Measurements from ENCODE around the gene NUP98. TPM values are rescaled to one million over a fixed set of nuclear protein-coding genes. Genes with fewer than 3 reads are reported as not detected.

Gene NUP98
- total and polyA plus RNA-seq, 2 of the 13 experiments (the other 11 are each of a cell fraction or from before 2014, with no cell fraction given), result 76.6 to 85.3 TPM

GRCh38 chr11:3797329-3798090 lies at the start of gene NUP98 (continued):
- TF ChIP-seq, protein P1, sequence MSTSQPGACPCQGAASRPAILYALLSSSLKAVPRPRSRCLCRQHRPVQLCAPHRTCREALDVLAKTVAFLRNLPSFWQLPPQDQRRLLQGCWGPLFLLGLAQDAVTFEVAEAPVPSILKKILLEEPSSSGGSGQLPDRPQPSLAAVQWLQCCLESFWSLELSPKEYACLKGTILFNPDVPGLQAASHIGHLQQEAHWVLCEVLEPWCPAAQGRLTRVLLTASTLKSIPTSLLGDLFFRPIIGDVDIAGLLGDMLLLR (CRISPR knock-in tag; IDR thresholded peaks at IDR 0.05), result peak; percentile 85
- TF ChIP-seq RFXAP (CRISPR knock-in tag; IDR thresholded peaks at IDR 0.05; ENCODE audit: borderline replicate concordance) (peak; percentile 85), KLF6 (CRISPR knock-in tag; IDR thresholded peaks at IDR 0.05) (peak; percentile 41; the same call in 1 of the 2 replicates), ZNF704 (CRISPR knock-in tag; IDR thresholded peaks at IDR 0.05; ENCODE audit: borderline replicate concordance) (peak; percentile 94), ARID4A (CRISPR knock-in tag; IDR thresholded peaks at IDR 0.05; ENCODE audit: borderline replicate concordance) (peak; percentile 98), BORCS8-MEF2B (CRISPR knock-in tag; IDR thresholded peaks at IDR 0.05) (peak; percentile 73), AKAP8 (CRISPR knock-in tag; IDR thresholded peaks at IDR 0.05) (no peak), KDM5A (IDR thresholded peaks at IDR 0.05; ENCODE audit: borderline replicate concordance, low read length) (peak; percentile 60; the same call in 1 of the 2 replicates)
- TF ChIP-seq, protein P2, sequence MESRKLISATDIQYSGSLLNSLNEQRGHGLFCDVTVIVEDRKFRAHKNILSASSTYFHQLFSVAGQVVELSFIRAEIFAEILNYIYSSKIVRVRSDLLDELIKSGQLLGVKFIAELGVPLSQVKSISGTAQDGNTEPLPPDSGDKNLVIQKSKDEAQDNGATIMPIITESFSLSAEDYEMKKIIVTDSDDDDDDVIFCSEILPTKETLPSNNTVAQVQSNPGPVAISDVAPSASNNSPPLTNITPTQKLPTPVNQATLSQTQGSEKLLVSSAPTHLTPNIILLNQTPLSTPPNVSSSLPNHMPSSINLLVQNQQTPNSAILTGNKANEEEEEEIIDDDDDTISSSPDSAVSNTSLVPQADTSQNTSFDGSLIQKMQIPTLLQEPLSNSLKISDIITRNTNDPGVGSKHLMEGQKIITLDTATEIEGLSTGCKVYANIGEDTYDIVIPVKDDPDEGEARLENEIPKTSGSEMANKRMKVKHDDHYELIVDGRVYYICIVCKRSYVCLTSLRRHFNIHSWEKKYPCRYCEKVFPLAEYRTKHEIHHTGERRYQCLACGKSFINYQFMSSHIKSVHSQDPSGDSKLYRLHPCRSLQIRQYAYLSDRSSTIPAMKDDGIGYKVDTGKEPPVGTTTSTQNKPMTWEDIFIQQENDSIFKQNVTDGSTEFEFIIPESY (CRISPR knock-in tag; IDR thresholded peaks at IDR 0.05), result no peak; the same call in 1 of the 2 replicates
- TF ChIP-seq, protein P3, sequence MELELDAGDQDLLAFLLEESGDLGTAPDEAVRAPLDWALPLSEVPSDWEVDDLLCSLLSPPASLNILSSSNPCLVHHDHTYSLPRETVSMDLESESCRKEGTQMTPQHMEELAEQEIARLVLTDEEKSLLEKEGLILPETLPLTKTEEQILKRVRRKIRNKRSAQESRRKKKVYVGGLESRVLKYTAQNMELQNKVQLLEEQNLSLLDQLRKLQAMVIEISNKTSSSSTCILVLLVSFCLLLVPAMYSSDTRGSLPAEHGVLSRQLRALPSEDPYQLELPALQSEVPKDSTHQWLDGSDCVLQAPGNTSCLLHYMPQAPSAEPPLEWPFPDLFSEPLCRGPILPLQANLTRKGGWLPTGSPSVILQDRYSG (CRISPR knock-in tag; IDR thresholded peaks at IDR 0.05), result peak; percentile 39; the same call in 1 of the 2 replicates
- TF ChIP-seq, protein P4, sequence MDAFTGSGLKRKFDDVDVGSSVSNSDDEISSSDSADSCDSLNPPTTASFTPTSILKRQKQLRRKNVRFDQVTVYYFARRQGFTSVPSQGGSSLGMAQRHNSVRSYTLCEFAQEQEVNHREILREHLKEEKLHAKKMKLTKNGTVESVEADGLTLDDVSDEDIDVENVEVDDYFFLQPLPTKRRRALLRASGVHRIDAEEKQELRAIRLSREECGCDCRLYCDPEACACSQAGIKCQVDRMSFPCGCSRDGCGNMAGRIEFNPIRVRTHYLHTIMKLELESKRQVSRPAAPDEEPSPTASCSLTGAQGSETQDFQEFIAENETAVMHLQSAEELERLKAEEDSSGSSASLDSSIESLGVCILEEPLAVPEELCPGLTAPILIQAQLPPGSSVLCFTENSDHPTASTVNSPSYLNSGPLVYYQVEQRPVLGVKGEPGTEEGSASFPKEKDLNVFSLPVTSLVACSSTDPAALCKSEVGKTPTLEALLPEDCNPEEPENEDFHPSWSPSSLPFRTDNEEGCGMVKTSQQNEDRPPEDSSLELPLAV (CRISPR knock-in tag; conservative IDR thresholded peaks at IDR 0.05; ENCODE audit: low read depth), result 0 out of 2 replicates have a peak, but pooled peaks have one; percentile 20
- TF ChIP-seq, protein P5, sequence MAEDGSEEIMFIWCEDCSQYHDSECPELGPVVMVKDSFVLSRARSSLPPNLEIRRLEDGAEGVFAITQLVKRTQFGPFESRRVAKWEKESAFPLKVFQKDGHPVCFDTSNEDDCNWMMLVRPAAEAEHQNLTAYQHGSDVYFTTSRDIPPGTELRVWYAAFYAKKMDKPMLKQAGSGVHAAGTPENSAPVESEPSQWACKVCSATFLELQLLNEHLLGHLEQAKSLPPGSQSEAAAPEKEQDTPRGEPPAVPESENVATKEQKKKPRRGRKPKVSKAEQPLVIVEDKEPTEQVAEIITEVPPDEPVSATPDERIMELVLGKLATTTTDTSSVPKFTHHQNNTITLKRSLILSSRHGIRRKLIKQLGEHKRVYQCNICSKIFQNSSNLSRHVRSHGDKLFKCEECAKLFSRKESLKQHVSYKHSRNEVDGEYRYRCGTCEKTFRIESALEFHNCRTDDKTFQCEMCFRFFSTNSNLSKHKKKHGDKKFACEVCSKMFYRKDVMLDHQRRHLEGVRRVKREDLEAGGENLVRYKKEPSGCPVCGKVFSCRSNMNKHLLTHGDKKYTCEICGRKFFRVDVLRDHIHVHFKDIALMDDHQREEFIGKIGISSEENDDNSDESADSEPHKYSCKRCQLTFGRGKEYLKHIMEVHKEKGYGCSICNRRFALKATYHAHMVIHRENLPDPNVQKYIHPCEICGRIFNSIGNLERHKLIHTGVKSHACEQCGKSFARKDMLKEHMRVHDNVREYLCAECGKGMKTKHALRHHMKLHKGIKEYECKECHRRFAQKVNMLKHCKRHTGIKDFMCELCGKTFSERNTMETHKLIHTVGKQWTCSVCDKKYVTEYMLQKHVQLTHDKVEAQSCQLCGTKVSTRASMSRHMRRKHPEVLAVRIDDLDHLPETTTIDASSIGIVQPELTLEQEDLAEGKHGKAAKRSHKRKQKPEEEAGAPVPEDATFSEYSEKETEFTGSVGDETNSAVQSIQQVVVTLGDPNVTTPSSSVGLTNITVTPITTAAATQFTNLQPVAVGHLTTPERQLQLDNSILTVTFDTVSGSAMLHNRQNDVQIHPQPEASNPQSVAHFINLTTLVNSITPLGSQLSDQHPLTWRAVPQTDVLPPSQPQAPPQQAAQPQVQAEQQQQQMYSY (CRISPR knock-in tag; IDR thresholded peaks at IDR 0.05), result no peak
